ENCODE data around the gene CERS6. TPM values are rescaled to one million over a fixed set of nuclear protein-coding genes. Genes with fewer than 3 reads are reported as not detected.

Gene CERS6
- total and polyA plus RNA-seq, 10 of the 15 experiments (the other 5 are each of a cell fraction or from before 2014, with no cell fraction given) = 1.3 to 20.4 (median 14.1) TPM

- Histone ChIP-seq H3K4me1 (ENCODE audit: control insufficient read depth, insufficient read depth, low read length) (no peaks in the 10 kb centered on the region), H3K36me3 (ENCODE audit: control insufficient read depth in 2 of 2, insufficient read depth in 2 of 2, low read length in 1 of 2) (peaks cover 0 to 7% of the 10 kb centered on the region in 2 experiments; a peak in 1 of 4 replicates), H3K4me2 (ENCODE audit: control insufficient read depth, insufficient read depth) (no peak overlapping the region), H3K27me3 (replicated peaks in 1 of 2; ENCODE audit: control insufficient read depth in 2 of 2, insufficient read depth in 2 of 2, low read length in 1 of 2) (no peaks in the 10 kb centered on the region), H3K4me3 (no peak overlapping the region), H3K9ac (ENCODE audit: control insufficient read depth, insufficient read depth, low read length) (no peak overlapping the region), H4K20me1 (ENCODE audit: control insufficient read depth, insufficient read depth) (no peaks in the 10 kb centered on the region), H3K79me2 (ENCODE audit: control insufficient read depth, insufficient read depth, low read length) (no peaks in the 10 kb centered on the region), H2AFZ (ENCODE audit: control insufficient read depth, low read depth, low read length) (no peak overlapping the region), H3K9me3 (replicated peaks; ENCODE audit: control insufficient read depth, insufficient read depth, low read length) (no peaks in the 10 kb centered on the region), H3K27ac (ENCODE audit: control insufficient read depth, insufficient read depth) (no peak overlapping the region)
- DNase-seq (ENCODE audit: low read depth, low spot score) (no peak), ATAC-seq (no peak), FAIRE-seq (no peak)
- BruUV-seq (replicated peaks) = no TSS peak
- 91% methylated on average over 2 of the region's 2 CpGs for WGBS (ENCODE audit: insufficient coverage, insufficient replicate concordance, low lambda C conversion rate, missing lambda C conversion rate)
- intact Hi-C loops (cut with micrococcal nuclease; ENCODE audit: unreplicated experiment) (no loop called here), in situ Hi-C loops (cut with MboI) (no loop called here)
- POLR2A ChIA-PET = no interaction called here
- CTCF ChIA-PET = no interaction called here
- SMC1A ChIA-PET (ENCODE audit: uncharacterized antibody, unreplicated experiment) = interaction anchor here (1.8 kb wide), 1 partner anchor 56 kb away, joined by 3 read pairs; no protein-coding TSS in a partner anchor
- RAD21 ChIA-PET (ENCODE audit: unreplicated experiment) = no interaction called here
- TF ChIP-seq MXI1 (IDR thresholded peaks at IDR 0.05; ENCODE audit: low read depth, low read length) (no peak), SUPT20H (IDR thresholded peaks at IDR 0.05; ENCODE audit: borderline replicate concordance, control insufficient read depth, low read depth, low read length) (no peak), EP300 (IDR thresholded peaks at IDR 0.05; ENCODE audit: borderline replicate concordance in 1 of 2, control insufficient read depth in 1 of 2, low read depth in 2 of 2, low read length in 2 of 2) (no peak)
Measured at GRCh38 chr2:168766600-168766999, 310.5 kb downstream of the CERS6 start.

- ATAC-seq = no peak
Measured at GRCh38 chr2:168767258-168767657, 311.2 kb downstream of the CERS6 start.

More at GRCh38 chr2:168767258-168767657, 311.2 kb downstream of the CERS6 start:
- in situ Hi-C loops (cut with MboI) = no loop called here
- intact Hi-C loops (cut with micrococcal nuclease; ENCODE audit: unreplicated experiment) = no loop called here
- Histone ChIP-seq H3K4me2 (ENCODE audit: control insufficient read depth, insufficient read depth) (no peak overlapping the region), H3K79me2 (ENCODE audit: control insufficient read depth, insufficient read depth, low read length) (no peaks in the 10 kb centered on the region), H3K9me3 (replicated peaks; ENCODE audit: control insufficient read depth, insufficient read depth, low read length) (no peaks in the 10 kb centered on the region), H3K36me3 (ENCODE audit: control insufficient read depth in 2 of 2, insufficient read depth in 2 of 2, low read length in 1 of 2) (peaks cover 0 to 7% of the 10 kb centered on the region in 2 experiments; a peak in 1 of 4 replicates), H3K9ac (ENCODE audit: control insufficient read depth, insufficient read depth, low read length) (no peak overlapping the region), H4K20me1 (ENCODE audit: control insufficient read depth, insufficient read depth) (no peaks in the 10 kb centered on the region), H2AFZ (ENCODE audit: control insufficient read depth, low read depth, low read length) (no peak overlapping the region), H3K27me3 (replicated peaks in 1 of 2; ENCODE audit: control insufficient read depth in 2 of 2, insufficient read depth in 2 of 2, low read length in 1 of 2) (no peaks in the 10 kb centered on the region), H3K4me1 (ENCODE audit: control insufficient read depth, insufficient read depth, low read length) (no peaks in the 10 kb centered on the region), H3K27ac (ENCODE audit: control insufficient read depth, insufficient read depth) (no peak overlapping the region), H3K4me3 (no peak overlapping the region)
- SMC1A ChIA-PET (ENCODE audit: uncharacterized antibody, unreplicated experiment) = interaction anchor here (1.8 kb wide), 1 partner anchor 57 kb away, joined by 3 read pairs; no protein-coding TSS in a partner anchor
- no peak for FAIRE-seq
- BruUV-seq (replicated peaks) = no TSS peak
- POLR2A ChIA-PET = no interaction called here
- TF ChIP-seq IRF3 (IDR thresholded peaks at IDR 0.05) (no peak), KLF5 (IDR thresholded peaks at IDR 0.05; ENCODE audit: partially characterized antibody) (no peak), TCF12 (IDR thresholded peaks at IDR 0.05; ENCODE audit: low read depth, low read length) (no peak), MYC (IDR thresholded peaks at IDR 0.05; ENCODE audit: insufficient read depth, insufficient read length, insufficient replicate concordance, low read length, severe bottlenecking) (no peak), SKIL (IDR thresholded peaks at IDR 0.05; ENCODE audit: low read depth, poor library complexity, severe bottlenecking) (no peak), GATAD2B (conservative IDR thresholded peaks at IDR 0.05; ENCODE audit: low read depth) (no peak)
- RAD21 ChIA-PET (ENCODE audit: unreplicated experiment) = no interaction called here
- CTCF ChIA-PET = no interaction called here
- DNase-seq (ENCODE audit: low read depth, low spot score) = no peak
- 50% methylated on average over 1 of the region's 1 CpG for WGBS (ENCODE audit: insufficient coverage, insufficient replicate concordance, low lambda C conversion rate, missing lambda C conversion rate)

All from GM12878 (cell line).